OCI-LY7 (cell line): ENCODE results near the gene GLO1.

ENCODE experiments used
- EZH2phosphoT487 ChIP-seq: fragments of 200-600 bp; sonication (generic); IDR thresholded peaks from 2 replicates; pipeline ENCODE4 v1.6.1; 2018; ENCODE audit warnings: low read depth, borderline replicate concordance, mild to moderate bottlenecking, mixed run types, antibody characterized with exemption, low read length, moderate library complexity, mixed read lengths
- TF ChIP-seq, protein P1 (sequence below): fragments of 200-600 bp; sonication (generic); conservative IDR thresholded peaks from 2 replicates; pipeline ENCODE4 v1.5.1; 2014; ENCODE audit warnings: mild to moderate bottlenecking, antibody characterized with exemption, low read length, moderate library complexity, mixed read lengths

DNA sequence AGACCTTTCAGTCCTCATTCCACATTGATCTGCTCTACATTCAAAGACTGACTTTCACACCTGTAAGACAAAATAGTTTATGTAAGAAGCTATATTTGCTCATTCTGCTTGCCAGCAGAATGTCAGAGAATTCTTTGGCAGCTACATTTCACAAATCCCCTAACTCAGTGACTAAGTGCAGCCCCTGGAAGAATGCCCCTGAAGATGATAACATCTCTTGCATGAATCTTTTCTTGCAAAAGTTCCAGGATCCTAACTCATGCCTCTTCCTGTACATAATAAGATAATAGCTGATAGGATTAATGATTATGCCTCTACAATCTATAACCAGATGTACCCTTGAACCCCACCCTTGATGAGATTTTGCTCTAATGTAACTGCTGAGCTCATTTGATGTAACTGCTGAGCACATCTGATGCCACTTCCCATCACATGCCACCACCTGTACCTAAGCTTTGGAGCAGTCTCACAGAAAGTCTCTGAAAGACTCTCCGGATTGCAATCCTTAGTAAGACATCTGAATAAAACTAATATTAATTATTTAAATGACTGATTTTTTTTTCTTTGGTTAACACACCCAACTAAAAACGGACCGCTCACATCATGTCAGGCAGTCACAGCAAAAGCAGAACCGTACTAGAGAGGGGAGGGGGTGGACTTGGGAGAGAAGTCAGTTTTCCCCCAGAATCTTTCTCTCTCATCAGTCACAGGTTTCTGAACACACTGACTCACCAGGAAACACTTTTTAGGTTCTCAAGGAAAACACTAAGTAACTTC, 11.5 kb upstream of the GLO1 start:
- no peak for TF ChIP-seq EZH2phosphoT487
- TF ChIP-seq, protein P1, sequence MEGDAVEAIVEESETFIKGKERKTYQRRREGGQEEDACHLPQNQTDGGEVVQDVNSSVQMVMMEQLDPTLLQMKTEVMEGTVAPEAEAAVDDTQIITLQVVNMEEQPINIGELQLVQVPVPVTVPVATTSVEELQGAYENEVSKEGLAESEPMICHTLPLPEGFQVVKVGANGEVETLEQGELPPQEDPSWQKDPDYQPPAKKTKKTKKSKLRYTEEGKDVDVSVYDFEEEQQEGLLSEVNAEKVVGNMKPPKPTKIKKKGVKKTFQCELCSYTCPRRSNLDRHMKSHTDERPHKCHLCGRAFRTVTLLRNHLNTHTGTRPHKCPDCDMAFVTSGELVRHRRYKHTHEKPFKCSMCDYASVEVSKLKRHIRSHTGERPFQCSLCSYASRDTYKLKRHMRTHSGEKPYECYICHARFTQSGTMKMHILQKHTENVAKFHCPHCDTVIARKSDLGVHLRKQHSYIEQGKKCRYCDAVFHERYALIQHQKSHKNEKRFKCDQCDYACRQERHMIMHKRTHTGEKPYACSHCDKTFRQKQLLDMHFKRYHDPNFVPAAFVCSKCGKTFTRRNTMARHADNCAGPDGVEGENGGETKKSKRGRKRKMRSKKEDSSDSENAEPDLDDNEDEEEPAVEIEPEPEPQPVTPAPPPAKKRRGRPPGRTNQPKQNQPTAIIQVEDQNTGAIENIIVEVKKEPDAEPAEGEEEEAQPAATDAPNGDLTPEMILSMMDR = no peak
